Right lobe of liver (tissue), 4 donors: ENCODE measurements around the gene AGR2.

Experiments used
- CTCF ChIP-seq, 4 donors: fragments of 200-600 bp in 3 of 4; fragments of 450-650 bp in 1 of 4; IDR thresholded peaks; one replicate each; pipeline versions ENCODE4 v1.5.1 to v1.8.0; 2016 to 2022; ENCODE audit warnings: antibody characterized with exemption in 4 of 4, mild to moderate bottlenecking in 2 of 4
- POLR2A ChIP-seq: fragments of 450-650 bp; IDR thresholded peaks from one replicate; pipeline ENCODE4 v1.6.1; 2017; ENCODE audit warnings: antibody characterized with exemption, mild to moderate bottlenecking
- donor health status: DM: no; HTN: no; CAD: no.
- donor health status: DM: no; HTN: no; CAD: no.
- donor health status: DM: no; HTN: yes; CAD: no.

- TF ChIP-seq CTCF (IDR thresholded peaks at IDR 0.05) = no peak
- TF ChIP-seq POLR2A = no peak
These were observed 1.7 kb downstream of the AGR2 start for GRCh38 chr7:16803125-16803524.
